Activated CD4-positive, alpha-beta T cell treated with anti-CD3 and anti-CD28 coated beads for 1 hour (primary cell): Measurements from ENCODE around the gene CCDC32.
"Not testable (repeated sequence)": the region's sequence is repeated elsewhere in the genome, so short reads cannot be mapped to it uniquely, and the experiment has no call there.

ENCODE experiments used
- DNase-seq: peaks from one replicate; pipeline ENCODE4 v3.0.0-alpha.2; 2020

Gene CCDC32, protein sequence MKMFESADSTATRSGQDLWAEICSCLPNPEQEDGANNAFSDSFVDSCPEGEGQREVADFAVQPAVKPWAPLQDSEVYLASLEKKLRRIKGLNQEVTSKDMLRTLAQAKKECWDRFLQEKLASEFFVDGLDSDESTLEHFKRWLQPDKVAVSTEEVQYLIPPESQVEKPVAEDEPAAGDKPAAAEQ

DNA sequence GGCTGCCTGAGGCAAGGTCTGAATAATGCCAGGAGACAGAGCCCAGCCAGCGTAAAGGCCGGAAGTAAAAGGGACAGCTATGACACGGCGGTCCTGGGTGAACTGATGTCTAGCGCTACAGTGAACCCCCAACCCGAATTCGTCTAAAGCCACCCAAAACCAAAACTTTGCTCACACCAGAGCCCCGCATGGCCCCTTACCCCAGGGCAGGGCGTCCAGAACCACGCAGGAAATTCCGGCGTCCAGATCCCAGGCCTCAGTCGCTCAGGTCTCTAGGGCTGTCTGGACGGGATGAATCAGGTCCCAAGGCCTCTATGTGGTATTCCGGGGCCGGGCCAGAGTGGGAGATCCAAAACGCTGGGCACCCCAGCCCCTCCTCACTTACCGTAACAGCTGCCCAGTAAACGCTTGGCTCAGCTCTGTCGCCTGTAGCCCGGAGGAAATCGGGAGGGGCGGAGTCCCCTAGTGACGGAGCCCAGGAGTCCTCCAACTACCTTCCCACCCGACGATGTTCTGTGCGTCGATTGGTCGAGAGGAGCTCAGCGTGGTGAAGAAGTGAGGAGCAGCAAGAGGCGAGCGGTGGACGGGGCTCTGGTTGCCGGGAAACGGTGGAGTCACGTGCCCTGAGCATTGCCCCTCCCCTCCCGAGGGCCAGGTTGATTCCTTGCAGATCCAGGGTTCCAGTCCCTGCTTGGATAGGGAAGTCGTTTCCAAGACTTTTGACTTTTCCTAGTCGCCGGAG is at the start of gene CCDC32:
TSS of gene CCDC32 (minus strand) at position 452 of the 742 bp plus-strand sequence. CDS start 2,027 bp downstream, outside the sequence.
- peak; percentile 91 for DNase-seq

DNA sequence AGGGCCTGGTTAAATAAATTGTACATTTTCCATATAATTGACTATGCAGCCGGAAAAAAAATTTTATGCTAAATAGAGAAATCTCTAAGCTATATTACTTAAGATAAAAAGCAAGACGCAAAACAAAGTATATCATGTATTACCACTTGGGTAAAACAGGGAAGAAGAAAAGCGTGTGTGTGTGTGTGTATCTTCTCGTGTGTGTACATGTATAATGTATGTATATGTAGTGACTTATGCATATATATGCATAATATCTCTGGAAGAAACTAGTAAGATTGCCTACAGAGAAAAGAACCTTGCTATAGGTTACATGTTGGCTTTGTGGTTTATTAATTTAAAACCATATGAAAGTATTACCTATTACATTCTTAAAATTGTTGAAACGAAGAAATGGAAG is 48.2 kb upstream of the CCDC32 start:
- no peak for DNase-seq

DNA sequence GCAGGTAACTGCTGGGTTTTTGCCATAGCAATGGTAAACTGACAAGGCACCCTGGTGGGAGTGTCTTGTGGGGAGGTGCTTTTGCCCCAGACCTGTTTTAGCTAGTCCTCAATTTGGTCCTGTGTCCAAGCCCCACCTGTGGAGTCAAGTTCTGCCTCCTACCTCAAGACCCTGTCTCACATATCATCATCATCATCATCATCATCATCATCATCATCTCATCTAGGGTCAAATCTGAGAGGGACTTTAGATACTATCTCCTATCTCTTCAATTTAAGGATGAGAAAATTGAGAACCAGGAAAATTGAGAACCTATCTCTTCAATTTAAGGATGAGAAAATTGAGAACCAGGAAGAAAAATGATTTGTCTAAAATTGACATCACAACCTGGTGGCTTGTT is 39.1 kb upstream of the CCDC32 start:
- no peak for DNase-seq

DNA sequence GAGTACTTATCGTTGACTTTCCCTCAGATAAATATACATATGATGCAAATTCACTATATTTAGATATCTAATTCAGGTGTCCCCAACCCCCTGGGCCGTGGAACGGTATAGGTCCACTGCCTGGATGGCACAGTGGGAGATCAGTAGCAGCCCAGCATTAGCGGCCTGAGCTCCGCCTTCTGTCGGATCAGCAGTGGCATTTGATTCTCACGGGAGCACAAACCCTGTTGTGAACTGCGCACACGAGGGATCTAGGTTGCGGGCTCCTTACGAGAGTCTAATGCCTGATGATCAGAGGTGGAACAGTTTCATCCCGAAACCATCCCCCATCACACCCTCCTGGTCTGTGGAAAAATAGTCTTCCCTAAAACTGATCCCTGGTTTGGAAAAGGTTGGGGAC is 36.1 kb upstream of the CCDC32 start:
- DNase-seq = no peak

DNA sequence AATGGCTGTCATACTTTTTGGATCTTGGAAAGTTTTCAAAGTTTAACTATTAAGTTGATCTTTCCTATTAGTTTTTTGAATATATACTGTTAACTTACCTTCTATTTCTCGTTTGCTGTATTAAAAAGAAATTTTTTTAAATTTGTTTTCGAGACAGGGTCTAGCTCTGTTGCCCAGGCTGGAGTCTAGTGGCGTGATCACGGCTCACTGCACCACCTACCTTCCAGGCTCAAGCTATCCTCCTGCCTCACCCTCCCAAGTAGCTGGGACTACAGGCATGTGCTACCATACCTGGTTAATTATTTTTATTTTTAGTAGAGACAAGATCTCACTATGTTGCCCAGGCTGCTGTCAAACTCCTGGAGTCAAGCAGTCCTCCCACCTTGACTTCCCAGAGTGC is 33.8 kb upstream of the CCDC32 start:
- DNase-seq = no peak

DNA sequence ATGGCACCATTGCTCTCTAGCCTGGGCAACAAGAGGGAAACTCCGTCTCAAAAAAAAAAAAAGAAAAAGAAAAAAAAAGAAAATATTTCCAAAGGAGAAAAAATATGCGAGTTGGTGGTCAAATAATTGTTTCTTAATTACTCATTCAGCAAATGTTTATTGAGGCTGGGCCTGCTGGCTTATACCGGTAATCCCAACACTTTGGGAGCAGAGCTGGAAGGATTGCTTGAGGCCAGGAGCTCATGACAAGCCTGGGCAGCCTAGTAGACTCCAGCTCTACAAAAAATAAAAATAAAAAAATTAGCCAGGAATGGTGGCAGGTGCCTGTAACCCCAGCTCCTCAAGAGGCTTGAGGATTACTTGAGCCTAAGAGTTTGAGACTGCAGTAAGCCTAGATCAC is 33.3 kb upstream of the CCDC32 start:
- no peak for DNase-seq

DNA sequence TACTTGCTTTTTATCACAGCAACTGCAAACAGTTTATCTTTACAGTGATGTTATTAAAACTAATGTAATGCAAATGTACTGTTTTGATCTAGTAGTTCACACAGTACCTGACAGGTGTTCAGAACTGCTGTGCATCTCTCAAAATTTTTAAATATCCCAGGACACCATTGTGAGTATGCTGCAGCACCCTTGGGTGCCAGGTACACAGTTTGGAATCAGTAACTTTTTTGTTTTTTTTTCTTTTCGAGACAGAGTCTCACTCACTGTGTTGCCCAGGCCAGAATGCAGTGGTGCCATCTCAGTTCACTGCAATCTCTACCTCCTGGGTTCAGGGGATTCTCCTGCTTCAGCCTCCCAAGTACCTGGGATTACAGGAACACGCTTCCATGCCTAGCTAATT is 32.2 kb upstream of the CCDC32 start:
- DNase-seq = no peak

DNA sequence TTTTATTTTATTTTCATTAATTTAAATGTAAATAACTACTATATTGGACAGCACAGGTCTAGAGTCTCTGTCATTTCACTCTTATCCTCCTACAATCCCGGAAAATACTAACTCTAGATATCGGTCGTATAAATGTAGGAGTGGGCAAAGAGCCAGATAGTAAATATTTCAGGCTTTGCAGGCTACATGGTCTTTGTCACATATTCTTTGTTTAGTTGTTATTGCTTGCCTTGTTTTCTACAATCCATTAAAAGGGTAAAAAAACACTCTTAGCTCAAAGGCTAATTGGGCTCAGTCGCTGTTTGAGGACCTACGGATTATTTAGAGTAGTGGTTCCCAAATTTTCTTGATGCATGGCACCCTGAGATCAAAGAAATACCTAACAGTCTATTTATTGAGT is 30.9 kb upstream of the CCDC32 start:
- DNase-seq = no peak

DNA sequence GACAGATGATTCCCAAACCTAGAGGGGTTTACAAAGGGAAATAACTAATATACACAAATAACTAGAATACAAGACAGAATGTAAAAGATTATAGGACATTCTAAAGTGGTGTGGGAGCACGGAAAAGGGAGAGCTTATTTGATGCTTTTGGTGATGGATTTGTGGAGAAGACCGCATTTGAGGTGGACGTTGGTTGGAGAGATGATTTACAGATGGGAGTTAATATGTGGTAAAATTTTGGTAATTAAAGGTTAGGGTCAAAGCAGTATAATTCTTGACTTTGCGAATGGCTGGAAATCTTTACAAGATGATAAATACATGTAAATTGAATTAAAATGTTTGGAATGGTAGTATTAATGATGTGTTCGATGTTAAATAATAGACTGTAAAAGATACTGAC is 30.4 kb upstream of the CCDC32 start:
- DNase-seq = no peak

DNA sequence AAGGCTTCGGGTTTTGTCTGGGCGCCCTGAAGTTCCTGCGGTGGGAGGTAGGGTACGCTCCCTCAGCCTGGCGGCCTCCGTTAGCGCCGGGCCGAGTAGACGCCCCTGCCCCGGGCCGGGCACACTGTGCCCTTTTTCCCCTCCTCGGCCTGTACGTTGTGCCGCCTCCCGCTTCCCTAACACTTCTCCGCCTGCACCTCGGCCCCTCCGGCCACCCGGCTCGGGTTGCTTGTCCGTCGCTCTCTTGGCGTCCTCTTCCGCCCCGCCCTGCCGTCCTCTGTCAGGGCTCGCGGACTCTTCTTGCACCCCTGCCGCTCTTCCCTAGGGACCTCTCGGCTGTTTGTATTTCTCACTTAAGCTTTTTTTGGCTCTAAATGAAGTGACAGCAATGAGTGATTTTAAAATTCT is 29.6 kb upstream of the CCDC32 start:
- DNase-seq = no peak

DNA sequence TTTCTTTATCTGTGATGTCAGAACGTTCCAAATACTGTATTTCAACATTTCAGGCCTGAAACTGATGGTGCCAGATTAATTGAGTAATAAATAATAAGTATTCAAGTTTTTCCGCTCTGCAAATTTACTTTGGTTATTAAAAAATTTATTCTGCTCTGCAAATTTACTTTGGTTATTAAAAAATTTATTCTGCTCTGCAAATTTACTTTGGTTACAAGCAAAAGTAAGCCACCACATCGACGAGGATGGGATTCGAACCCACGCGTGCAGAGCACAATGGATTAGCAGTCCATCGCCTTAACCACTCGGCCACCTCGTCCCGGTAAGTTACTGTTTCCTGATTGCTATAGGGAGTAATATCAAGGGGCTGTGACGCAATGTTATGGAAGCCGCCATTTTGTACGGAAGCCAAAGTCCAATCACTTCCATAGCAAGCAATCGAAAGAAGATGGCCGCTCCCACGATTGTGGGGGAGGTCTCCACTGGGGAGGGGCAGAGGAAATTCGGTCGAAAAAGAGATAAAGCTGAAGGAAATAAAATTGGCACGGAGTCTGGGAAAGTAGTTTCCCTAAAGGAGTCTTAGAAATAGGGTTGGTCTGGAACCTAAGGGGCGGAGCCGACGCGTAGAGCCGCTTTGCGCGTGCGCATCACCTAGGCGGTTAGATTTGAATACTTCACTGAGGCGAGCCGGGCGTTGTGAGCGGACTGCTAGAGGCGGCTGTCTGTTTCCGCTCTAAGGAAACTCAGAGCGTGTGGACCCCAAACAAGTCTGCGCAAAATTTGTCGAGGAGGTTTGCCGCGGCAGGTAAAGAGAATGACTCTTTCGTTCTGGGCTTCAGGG is 29.0 kb upstream of the CCDC32 start, which contains the start of gene KNL1:
TSS of gene KNL1 (plus strand) at position 662 of the 841 bp plus-strand sequence. CDS start 8,683 bp downstream, outside the sequence.
- peak; percentile 77 for DNase-seq

DNA sequence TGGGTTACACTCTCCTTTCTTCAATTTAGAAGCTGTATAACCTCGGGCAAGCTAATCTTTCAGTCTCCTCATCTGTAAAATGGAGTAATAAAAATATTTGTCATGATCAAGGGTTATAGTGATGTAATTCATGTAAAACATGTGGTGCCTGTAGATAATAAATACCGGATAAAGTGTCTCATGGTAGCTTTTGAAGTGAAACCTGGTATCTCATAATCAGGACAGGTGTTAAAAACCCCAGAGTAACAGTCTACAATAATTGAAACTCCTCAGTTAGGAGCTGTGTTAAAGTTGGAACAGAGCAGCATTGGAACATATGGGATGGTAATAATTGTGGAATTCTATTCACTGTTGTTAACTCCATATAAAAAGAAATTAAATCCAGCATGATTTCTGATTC is 28.3 kb upstream of the CCDC32 start:
- DNase-seq = no peak

DNA sequence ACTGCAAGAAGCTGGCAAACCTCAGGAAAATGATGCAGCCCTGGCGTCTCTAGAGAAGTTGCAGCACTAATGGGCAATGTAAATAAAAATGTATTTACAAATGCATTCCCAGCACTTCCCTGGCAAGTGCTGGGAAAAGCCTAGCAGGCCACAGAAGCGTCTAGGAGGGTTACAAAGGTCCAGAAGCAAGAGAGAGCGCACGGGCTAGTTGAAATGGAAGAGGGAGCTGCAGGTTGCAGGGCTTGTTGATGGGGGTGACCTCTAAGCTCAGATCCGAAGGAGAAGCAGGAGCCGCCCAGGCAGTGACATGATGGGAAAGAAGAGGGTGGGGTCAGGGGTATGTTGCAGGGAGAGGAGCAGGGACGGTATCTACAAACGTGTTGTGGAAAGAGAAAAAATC is 26.5 kb upstream of the CCDC32 start:
- no peak for DNase-seq

DNA sequence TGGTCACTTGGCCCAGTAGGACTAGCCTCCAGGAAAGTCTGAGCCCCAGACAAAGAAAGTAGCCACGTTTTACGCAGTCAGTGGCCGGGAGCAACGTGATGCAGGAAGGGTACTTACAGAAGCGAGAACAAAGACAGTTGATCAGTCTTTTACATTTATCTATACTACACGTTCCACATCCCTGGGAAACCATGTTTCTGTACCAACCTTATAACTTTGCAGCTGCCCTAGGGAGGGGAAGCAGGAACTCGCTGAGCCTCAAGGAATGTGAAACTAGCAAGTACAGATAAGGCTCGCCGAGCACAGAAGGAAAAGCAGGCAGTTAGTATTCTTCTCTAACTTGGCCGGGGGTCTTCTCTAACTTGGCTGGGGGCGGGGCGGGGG is 25.8 kb upstream of the CCDC32 start:
- no peak for DNase-seq

DNA sequence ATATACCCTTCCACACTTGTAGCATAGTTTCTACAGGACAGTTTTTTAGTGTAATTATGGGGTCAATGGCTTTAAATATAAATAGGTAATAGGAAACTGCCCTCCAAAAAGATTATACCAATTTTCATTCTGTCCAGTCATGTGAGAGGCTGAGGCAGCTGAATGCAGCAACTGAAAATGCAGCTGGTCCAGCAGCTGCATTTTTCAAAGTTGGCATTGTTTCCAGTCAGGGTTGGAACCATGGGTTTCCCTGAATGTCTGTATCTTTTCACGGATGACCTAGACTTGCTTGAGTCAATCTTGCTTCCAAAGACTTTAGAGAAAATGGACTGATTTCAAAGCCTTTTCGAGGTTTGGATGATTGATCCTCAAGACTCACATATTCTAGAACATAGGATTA is 19.3 kb upstream of the CCDC32 start:
- no peak for DNase-seq

DNA sequence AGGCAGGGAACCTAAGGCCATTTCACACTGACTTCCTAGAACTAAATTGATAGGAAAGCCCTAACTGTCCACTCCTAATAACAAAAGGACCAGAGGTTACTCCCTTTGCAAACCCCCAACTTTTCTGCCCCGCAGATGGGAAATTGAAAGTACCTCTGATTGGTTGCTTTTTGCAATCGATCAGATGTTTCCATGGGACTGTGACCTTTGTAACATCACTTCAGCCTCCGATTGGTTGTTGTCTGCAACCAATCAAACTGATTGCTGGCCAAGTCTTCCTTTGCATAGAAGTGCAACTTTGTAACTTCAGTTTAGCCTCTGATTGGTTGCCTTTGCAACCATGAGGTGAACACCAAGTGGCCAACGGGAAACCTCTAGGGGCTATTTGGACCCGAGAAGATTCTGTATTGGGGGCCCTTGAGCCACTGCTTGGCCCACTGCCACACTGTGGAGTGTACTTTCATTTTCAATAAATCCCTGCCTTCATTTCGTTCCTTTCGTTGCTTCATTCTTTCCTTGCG is 17.9 kb upstream of the CCDC32 start:
- no peak for DNase-seq

DNA sequence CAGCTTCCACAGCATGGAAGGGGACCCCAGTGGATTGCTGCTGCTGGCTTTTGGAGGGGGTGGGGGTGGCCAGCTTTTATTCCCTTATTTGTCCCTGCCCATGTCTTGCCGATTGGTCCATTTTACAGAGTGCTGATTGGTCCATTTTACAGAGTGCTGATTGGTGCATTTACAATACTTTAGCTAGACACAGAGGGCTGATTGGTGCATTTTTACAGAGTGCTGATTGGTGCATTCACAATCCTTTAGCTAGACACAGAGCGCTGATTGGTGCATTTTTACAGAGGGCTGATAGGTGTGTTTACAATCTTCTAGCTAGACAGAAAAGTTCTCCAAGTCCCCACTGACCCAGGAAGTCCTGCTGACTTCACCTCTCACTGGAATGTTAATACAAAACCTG is 17.0 kb upstream of the CCDC32 start:
- not testable (repeated sequence) for DNase-seq

DNA sequence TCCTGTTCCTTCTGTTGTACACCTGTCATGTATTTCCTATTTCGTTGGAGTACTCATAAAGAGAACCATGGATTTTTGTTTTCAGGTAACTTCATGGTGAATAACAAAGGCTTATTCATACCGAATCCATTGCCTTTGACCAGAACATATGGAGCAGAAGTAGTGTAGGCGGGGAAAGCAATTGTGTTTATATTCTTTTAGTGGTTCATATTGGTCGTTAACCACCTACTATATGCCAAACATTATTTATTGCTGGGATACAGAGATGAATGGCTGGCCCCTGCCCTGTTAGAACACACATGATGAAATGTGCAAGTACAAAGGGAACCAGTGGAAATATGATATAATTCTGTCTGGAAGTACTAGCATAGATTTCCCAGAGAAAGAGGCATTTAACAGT is 14.1 kb upstream of the CCDC32 start:
- no peak for DNase-seq

DNA sequence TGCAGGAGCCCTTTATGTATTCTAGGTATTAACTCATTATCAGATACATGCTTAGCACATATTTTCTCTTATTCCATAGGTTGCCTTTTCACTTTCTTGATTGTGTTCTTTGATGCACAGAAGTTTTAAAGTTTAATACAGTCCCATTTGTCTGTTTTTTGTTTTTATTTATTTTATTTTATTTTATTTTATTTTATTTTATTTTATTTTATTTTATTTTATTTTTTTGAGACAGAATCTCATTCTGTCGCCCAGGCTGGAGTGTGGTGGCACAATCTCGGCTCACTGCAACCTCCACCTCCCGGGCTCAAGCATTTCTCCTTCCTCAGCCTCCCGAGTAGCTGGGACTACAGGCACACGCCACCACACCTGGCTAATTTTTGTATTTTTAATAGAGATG is 12.1 kb upstream of the CCDC32 start:
- DNase-seq = not testable (repeated sequence)

DNA sequence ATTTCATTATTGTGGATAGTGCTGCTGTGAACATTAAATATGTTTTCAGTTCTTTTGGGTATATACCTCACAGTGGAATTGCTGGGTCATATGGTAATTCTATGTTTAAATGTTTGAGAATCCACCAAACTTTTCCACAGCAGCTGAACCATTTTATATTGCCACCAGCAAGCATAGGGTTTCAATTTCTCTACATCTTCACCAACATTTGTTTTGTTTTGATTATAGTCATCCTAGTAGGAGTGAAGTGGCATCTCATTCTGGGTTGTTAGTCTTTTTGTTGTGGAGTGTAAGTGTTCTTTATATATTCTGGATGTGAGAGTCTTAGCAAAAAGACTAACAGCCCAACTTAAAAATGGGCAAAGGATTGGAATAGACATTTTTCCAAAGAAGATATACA is 10.3 kb upstream of the CCDC32 start:
- DNase-seq = no peak

DNA sequence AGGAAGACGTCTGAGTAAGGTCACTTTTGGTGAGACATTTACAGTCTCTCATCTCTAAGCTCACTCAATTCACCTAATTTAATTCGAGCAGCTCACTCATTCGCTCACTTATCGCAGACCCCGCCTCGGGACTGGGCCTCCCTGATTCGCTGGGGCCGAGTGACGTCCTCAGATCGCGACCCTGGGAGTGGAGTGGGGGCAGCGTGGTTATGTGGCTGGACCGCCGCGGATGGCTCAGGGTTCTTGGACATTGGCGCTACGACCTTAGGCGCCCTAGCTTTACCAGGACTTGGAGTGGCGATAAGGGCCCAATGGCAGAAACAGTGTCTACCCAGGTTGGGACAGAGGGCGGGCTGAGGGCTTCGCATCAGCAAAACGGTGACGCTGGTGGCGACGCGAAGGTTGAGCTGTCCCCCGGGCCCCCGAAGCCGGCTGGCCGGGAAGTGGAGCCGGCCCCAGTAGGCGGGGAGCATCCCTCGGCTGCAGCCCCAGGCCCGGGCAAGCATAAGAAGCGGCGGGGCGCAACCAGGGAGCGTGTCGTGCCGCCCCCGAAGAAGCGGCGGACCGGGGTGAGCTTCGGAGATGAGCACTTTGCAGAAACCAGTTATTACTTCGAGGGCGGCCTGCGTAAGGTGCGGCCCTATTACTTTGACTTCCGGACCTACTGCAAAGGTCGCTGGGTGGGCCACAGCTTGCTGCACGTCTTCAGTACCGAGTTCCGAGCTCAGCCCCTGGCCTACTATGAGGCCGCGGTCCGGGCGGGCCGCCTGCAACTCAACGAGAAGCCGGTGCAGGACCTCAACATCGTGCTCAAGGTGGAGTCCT is 4.5 kb upstream of the CCDC32 start, which contains the start of gene RPUSD2:
TSS of gene RPUSD2 (plus strand) at position 171 of the 825 bp plus-strand sequence. CDS start at position 210, 39 bp downstream.
- DNase-seq = peak; percentile 86

DNA sequence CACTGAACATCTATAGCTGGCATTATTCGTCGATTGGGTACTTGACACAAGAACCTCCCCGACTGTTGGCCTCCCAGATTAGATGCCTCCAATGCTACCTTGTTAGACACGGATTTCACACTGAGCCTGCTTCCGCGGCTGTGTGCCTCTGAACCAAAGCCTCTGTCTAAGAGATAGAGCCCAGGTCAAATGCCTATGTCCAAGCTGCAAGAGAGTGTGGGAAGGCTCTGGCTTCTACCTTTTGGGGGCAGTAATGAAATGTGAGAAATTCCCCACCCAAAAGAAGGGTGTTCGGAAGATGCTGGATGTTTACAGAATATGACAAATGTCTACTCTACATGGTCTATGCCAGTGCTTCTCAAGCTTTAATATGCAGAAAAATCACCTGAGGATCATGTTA is 2.3 kb upstream of the CCDC32 start:
- no peak for DNase-seq
